Neuronal stem cell (in vitro differentiated cells): Measurements from ENCODE around the gene FAM124A.

Source experiments
- DNase-seq: peaks from one replicate; pipeline ENCODE4 v3.0.0-alpha.2; 2013; ENCODE audit warnings: low spot score
- H2AFZ ChIP-seq: one replicate; pipeline ENCODE4 v1.6.1; 2013; ENCODE audit warnings: mild to moderate bottlenecking, low read length, inconsistent platforms
- H2AK5ac ChIP-seq: 2 replicates; pipeline ENCODE4 v1.6.1; 2013; ENCODE audit warnings: low read depth, mild to moderate bottlenecking, inconsistent platforms, low read length, moderate library complexity, mixed read lengths
- H2BK120ac ChIP-seq: 2 replicates; pipeline ENCODE4 v1.6.1; 2013; ENCODE audit warnings: low read depth, mild to moderate bottlenecking, inconsistent platforms, low read length, moderate library complexity, mixed read lengths
- H2BK12ac ChIP-seq: one replicate; pipeline ENCODE4 v1.6.1; 2013; ENCODE audit warnings: low read length, inconsistent platforms
- H2BK15ac ChIP-seq: 2 replicates; pipeline ENCODE4 v1.6.1; 2013; ENCODE audit warnings: mild to moderate bottlenecking, low read length, inconsistent platforms, mixed read lengths
- H2BK5ac ChIP-seq: one replicate; pipeline ENCODE4 v1.6.1; 2013; ENCODE audit warnings: inconsistent platforms, mild to moderate bottlenecking, low read length, moderate library complexity
- H3K14ac ChIP-seq: one replicate; pipeline ENCODE4 v1.6.1; 2013; ENCODE audit warnings: low read length, inconsistent platforms
- H3K18ac ChIP-seq: 2 replicates; pipeline ENCODE4 v1.6.1; 2013; ENCODE audit warnings: low read length, inconsistent platforms
- H3K23ac ChIP-seq: 2 replicates; pipeline ENCODE4 v1.6.1; 2013; ENCODE audit warnings: low read depth, mild to moderate bottlenecking, mixed read lengths, low read length, inconsistent platforms; ENCODE audit not compliant: poor library complexity
- H3K27ac ChIP-seq: replicated peaks from 3 replicates; pipeline ENCODE4 v1.5.1; 2013; ENCODE audit warnings: low read length, inconsistent platforms
- H3K27me3 ChIP-seq, 3 experiments: 2 replicates each; pipeline ENCODE4 v1.6.1; 2013; ENCODE audit warnings: low read length in 3 of 3, mild to moderate bottlenecking in 2 of 3, inconsistent platforms in 1 of 3, low read depth in 1 of 3, mixed read lengths in 1 of 3, moderate library complexity in 1 of 3; ENCODE audit not compliant: control insufficient read depth in 3 of 3, insufficient read depth in 3 of 3
- H3K36me3 ChIP-seq, 2 donors: replicated peaks in 1 of 2; 2 replicates each; pipeline ENCODE4 v1.6.1; 2013; ENCODE audit warnings: low read length in 2 of 2; ENCODE audit not compliant: control insufficient read depth in 2 of 2, insufficient read depth in 2 of 2
- H3K4ac ChIP-seq: 2 replicates; pipeline ENCODE4 v1.6.1; 2013; ENCODE audit warnings: inconsistent platforms, mild to moderate bottlenecking, low read length, moderate library complexity
- H3K4me1 ChIP-seq, 2 donors: 1 replicate in 1 of 2; 2 replicates in 1 of 2; pipeline ENCODE4 v1.6.1; 2013; ENCODE audit warnings: low read length in 2 of 2, low read depth in 1 of 2; ENCODE audit not compliant: control insufficient read depth in 2 of 2, insufficient read depth in 1 of 2
- H3K4me2 ChIP-seq: one replicate; pipeline ENCODE4 v1.6.1; 2013; ENCODE audit warnings: mild to moderate bottlenecking, low read length, inconsistent platforms; ENCODE audit not compliant: insufficient read depth, poor library complexity, severe bottlenecking
- H3K4me3 ChIP-seq, 2 donors: 2 replicates each; pipeline ENCODE4 v1.5.1; 2013; ENCODE audit warnings: low read length in 2 of 2, mild to moderate bottlenecking in 2 of 2, inconsistent platforms in 1 of 2, moderate library complexity in 1 of 2
- H3K79me1 ChIP-seq: one replicate; pipeline ENCODE4 v1.6.1; 2013; ENCODE audit warnings: low read depth, mild to moderate bottlenecking, inconsistent platforms, low read length, moderate library complexity
- H3K9ac ChIP-seq: one replicate; pipeline ENCODE4 v1.6.1; 2013; ENCODE audit warnings: mild to moderate bottlenecking, low read depth, low read length, inconsistent platforms; ENCODE audit not compliant: poor library complexity
- H3K9me3 ChIP-seq, 2 donors: replicated peaks in 1 of 2; 2 replicates each; pipeline versions ENCODE3 to v1.6.1; 2013; ENCODE audit warnings: low read length in 2 of 2, mild to moderate bottlenecking in 2 of 2, inconsistent platforms in 1 of 2, low read depth in 1 of 2, mixed read lengths in 1 of 2, moderate library complexity in 1 of 2; ENCODE audit not compliant: control insufficient read depth in 2 of 2, insufficient read depth in 1 of 2
- H4K8ac ChIP-seq: one replicate; pipeline ENCODE4 v1.6.1; 2013; ENCODE audit warnings: low read depth, mild to moderate bottlenecking, inconsistent platforms, low read length, moderate library complexity
- H4K91ac ChIP-seq: one replicate; pipeline ENCODE4 v1.6.1; 2013; ENCODE audit warnings: low read length, low read depth, mild to moderate bottlenecking, inconsistent platforms; ENCODE audit not compliant: poor library complexity
- WGBS, 2 donors: extraction: QIAGEN DNeasy Blood & Tissue Kit; methylation state at CpG; one replicate each; pipeline ENCODE4 v1.1.7; 2013; ENCODE audit warnings: missing lambda C conversion rate in 2 of 2, mixed read lengths in 1 of 2; ENCODE audit not compliant: insufficient read length in 2 of 2, insufficient replicate concordance in 1 of 2; ENCODE audit errors: extremely low coverage in 2 of 2; 5-methylcytosine and 5-hydroxymethylcytosine counted together

FAM124A gene

GRCh38 chr13:51201886-51202285, 20.3 kb upstream of the FAM124A start:
- Histone ChIP-seq H3K23ac (no peak overlapping the region), H3K27me3 (peaks cover 0 to 20% (median 0%) of the 10 kb centered on the region in 3 experiments), H3K27ac (no peak overlapping the region), H3K9ac (no peak overlapping the region), H2AK5ac (no peak overlapping the region), H4K91ac (no peak overlapping the region), H3K14ac (no peak overlapping the region), H2BK5ac (no peak overlapping the region), H3K4me1 (no peaks in the 10 kb centered on the region), H4K8ac (no peak overlapping the region), H3K36me3 (no peaks in the 10 kb centered on the region), H2BK120ac (no peak overlapping the region), H2BK12ac (no peak overlapping the region), H3K79me1 (no peaks in the 10 kb centered on the region), H3K9me3 (no peaks in the 10 kb centered on the region), H3K18ac (no peak overlapping the region), H2AFZ (no peak overlapping the region), H3K4me3 (no peak overlapping the region), H3K4ac (no peak overlapping the region), H3K4me2 (no peak overlapping the region), H2BK15ac (no peak overlapping the region)
- WGBS, 2 donors, result no CpG with 5 or more reads among the region's 2 CpGs
- DNase-seq, result no peak

GRCh38 chr13:51202477-51203046, 19.6 kb upstream of the FAM124A start:
- H3K9me3 ChIP-seq, result no peaks in the 10 kb centered on the region
- WGBS, 2 donors, result no CpG with 5 or more reads among the region's 2 CpGs

GRCh38 chr13:51206584-51206983, 15.6 kb upstream of the FAM124A start:
- Histone ChIP-seq H3K27me3 (peaks cover 0 to 39% (median 0%) of the 10 kb centered on the region in 3 experiments), H3K4me1 (no peaks in the 10 kb centered on the region), H3K9ac (no peak overlapping the region), H3K79me1 (no peaks in the 10 kb centered on the region), H3K36me3 (no peaks in the 10 kb centered on the region), H3K9me3 (no peaks in the 10 kb centered on the region), H3K27ac (no peak overlapping the region), H3K18ac (no peak overlapping the region), H2AFZ (no peak overlapping the region), H2BK120ac (no peak overlapping the region), H3K4me3 (no peak overlapping the region), H2BK15ac (no peak overlapping the region), H4K91ac (no peak overlapping the region), H2AK5ac (no peak overlapping the region), H3K4me2 (no peak overlapping the region), H2BK12ac (no peak overlapping the region), H3K14ac (no peak overlapping the region), H3K23ac (no peak overlapping the region), H3K4ac (no peak overlapping the region), H4K8ac (no peak overlapping the region), H2BK5ac (no peak overlapping the region)
- WGBS, 2 donors, result no CpG with 5 or more reads among the region's 3 CpGs
- no peak for DNase-seq

More at GRCh38 chr13:51202477-51203046, 19.6 kb upstream of the FAM124A start:
- Histone ChIP-seq H3K4me1 (no peaks in the 10 kb centered on the region), H2BK12ac (no peak overlapping the region), H4K91ac (no peak overlapping the region), H2BK15ac (no peak overlapping the region), H2BK120ac (no peak overlapping the region), H2AFZ (no peak overlapping the region), H3K9ac (no peak overlapping the region), H3K4me3 (no peak overlapping the region), H3K18ac (no peak overlapping the region), H2BK5ac (no peak overlapping the region), H3K27ac (no peak overlapping the region), H4K8ac (no peak overlapping the region), H3K27me3 (peaks cover 0 to 23% (median 0%) of the 10 kb centered on the region in 3 experiments), H3K4ac (no peak overlapping the region), H3K23ac (no peak overlapping the region), H2AK5ac (no peak overlapping the region), H3K36me3 (no peaks in the 10 kb centered on the region), H3K79me1 (no peaks in the 10 kb centered on the region), H3K4me2 (no peak overlapping the region), H3K14ac (no peak overlapping the region)
- DNase-seq, result no peak

- no peak overlapping the region for H4K8ac ChIP-seq
- H2BK15ac ChIP-seq, result no peak overlapping the region
- H3K9me3 ChIP-seq, result no peaks in the 10 kb centered on the region
- no peak overlapping the region for H3K9ac ChIP-seq
- H2AK5ac ChIP-seq, result no peak overlapping the region
- H3K14ac ChIP-seq, result no peak overlapping the region
- H3K23ac ChIP-seq, result no peak overlapping the region
- no CpG with 5 or more reads among the region's 2 CpGs for WGBS, 2 donors
- H3K4me2 ChIP-seq, result no peak overlapping the region
- H2BK120ac ChIP-seq, result no peak overlapping the region
- H4K91ac ChIP-seq, result no peak overlapping the region
- H2AFZ ChIP-seq, result no peak overlapping the region
- no peaks in the 10 kb centered on the region for H3K4me1 ChIP-seq
- no peak overlapping the region for H2BK12ac ChIP-seq
- no peak overlapping the region for H3K18ac ChIP-seq
- H3K27ac ChIP-seq, result no peak overlapping the region
- H3K4me3 ChIP-seq, result no peak overlapping the region
- no peaks in the 10 kb centered on the region for H3K36me3 ChIP-seq
- no peak overlapping the region for H3K4ac ChIP-seq
- peaks cover 0 to 45% (median 0%) of the 10 kb centered on the region in 3 experiments for H3K27me3 ChIP-seq
- no peak overlapping the region for H2BK5ac ChIP-seq
- H3K79me1 ChIP-seq, result no peaks in the 10 kb centered on the region
- no peak for DNase-seq
Measured at GRCh38 chr13:51207881-51208280, 14.3 kb upstream of the FAM124A start.
